ENCODE results near the gene SCN4A. TPM values are rescaled to one million over a fixed set of nuclear protein-coding genes. Genes with fewer than 3 reads are reported as not detected.

The SCN4A gene
- total RNA-seq, 1 donor from 2014 or later: 0.78 TPM

- DNase-seq: no peak
- ATAC-seq (ENCODE audit: low read depth): no peak
- H3K27me3 Mint-ChIP-seq: no peaks in the 10 kb centered on the region
- H3K9me3 Mint-ChIP-seq: no peaks in the 10 kb centered on the region
- CTCF ChIA-PET: interaction anchor here (0.9 to 1.7 kb wide), 2 partner anchors 9 to 10 kb away, joined by 3 to 5 read pairs; no protein-coding TSS in a partner anchor
- no peaks in the 10 kb centered on the region for H3K36me3 Mint-ChIP-seq (ENCODE audit: low read depth)
- POLR2A ChIA-PET: interaction anchor here (0.5 to 4.2 kb wide), 5 partner anchors 11 to 461 kb away, joined by 3 to 28 read pairs (median 4); partner anchors contain the start of gene CD79B
- no peak overlapping the region for H3K4me3 Mint-ChIP-seq
- no peak for TF ChIP-seq CTCF (IDR thresholded peaks at IDR 0.05)
- peaks cover 68% of the 10 kb centered on the region for H3K4me1 Mint-ChIP-seq
- intact Hi-C loops (cut with micrococcal nuclease): no loop called here
- peak overlapping the region; percentile 46 for H3K27ac Mint-ChIP-seq
These were observed 30.3 kb downstream of the SCN4A start for GRCh38 chr17:63942309-63942985.

- intact Hi-C loops (cut with micrococcal nuclease): no loop called here
- ATAC-seq (ENCODE audit: low read depth) (no peak), DNase-seq (no peak)
- H3K36me3 Mint-ChIP-seq (ENCODE audit: low read depth): no peaks in the 10 kb centered on the region
- peaks cover 70% of the 10 kb centered on the region for H3K4me1 Mint-ChIP-seq
- no peaks in the 10 kb centered on the region for H3K27me3 Mint-ChIP-seq
- no peaks in the 10 kb centered on the region for H3K9me3 Mint-ChIP-seq
- TF ChIP-seq CTCF (IDR thresholded peaks at IDR 0.05): no peak
- H3K4me3 Mint-ChIP-seq: no peak overlapping the region
- ChIA-PET CTCF (no interaction called here), POLR2A (interaction anchor here (1.0 to 4.2 kb wide), 3 partner anchors 10 to 22 kb away, joined by 3 to 28 read pairs (median 7); partner anchors contain the start of gene CD79B)
- H3K27ac Mint-ChIP-seq: peak overlapping the region; percentile 30
These were observed 31.0 kb downstream of the SCN4A start for GRCh38 chr17:63941751-63942150.

GRCh38 chr17:63941162-63941561 lies 31.6 kb downstream of the SCN4A start:
- POLR2A ChIA-PET: interaction anchor here (1.0 to 4.2 kb wide), 3 partner anchors 9 to 21 kb away, joined by 3 to 28 read pairs (median 7); partner anchors contain the start of gene CD79B
- Mint-ChIP-seq H3K9me3 (no peaks in the 10 kb centered on the region), H3K4me1 (peaks cover 71% of the 10 kb centered on the region), H3K27me3 (no peaks in the 10 kb centered on the region), H3K36me3 (ENCODE audit: low read depth) (no peaks in the 10 kb centered on the region), H3K4me3 (no peak overlapping the region), H3K27ac (no peak overlapping the region)
- intact Hi-C loops (cut with micrococcal nuclease): no loop called here
- no peak for DNase-seq
- no peak for ATAC-seq (ENCODE audit: low read depth)
- CTCF ChIA-PET: no interaction called here
- TF ChIP-seq CTCF (IDR thresholded peaks at IDR 0.05): no peak

GRCh38 chr17:63940584-63940983 lies 32.1 kb downstream of the SCN4A start:
- no peak overlapping the region for H3K27ac Mint-ChIP-seq
- POLR2A ChIA-PET: interaction anchor here (1.0 to 4.2 kb wide), 4 partner anchors 9 to 21 kb away, joined by 3 to 28 read pairs (median 6); partner anchors contain the start of gene CD79B

More at GRCh38 chr17:63940584-63940983, 32.1 kb downstream of the SCN4A start:
- Mint-ChIP-seq H3K36me3 (ENCODE audit: low read depth) (no peaks in the 10 kb centered on the region), H3K4me3 (no peak overlapping the region), H3K9me3 (no peaks in the 10 kb centered on the region), H3K4me1 (peaks cover 71% of the 10 kb centered on the region), H3K27me3 (no peaks in the 10 kb centered on the region)
- CTCF ChIA-PET: no interaction called here
- no peak for DNase-seq
- intact Hi-C loops (cut with micrococcal nuclease): no loop called here
- no peak for TF ChIP-seq CTCF (IDR thresholded peaks at IDR 0.05)
- no peak for ATAC-seq (ENCODE audit: low read depth)
